GM20431 (cell line): Measurements from ENCODE around the gene NCDN.

ENCODE experiments used
- in situ Hi-C: fragments of 300-500 bp; cut with MseI, MboI; formaldehyde crosslinking; loops from one replicate; pipeline ENCODE4 v1.15.0; 2020; ENCODE audit warnings: low sequenced_read_pairs; ENCODE audit not compliant: unreplicated experiment

NCDN gene

DNA sequence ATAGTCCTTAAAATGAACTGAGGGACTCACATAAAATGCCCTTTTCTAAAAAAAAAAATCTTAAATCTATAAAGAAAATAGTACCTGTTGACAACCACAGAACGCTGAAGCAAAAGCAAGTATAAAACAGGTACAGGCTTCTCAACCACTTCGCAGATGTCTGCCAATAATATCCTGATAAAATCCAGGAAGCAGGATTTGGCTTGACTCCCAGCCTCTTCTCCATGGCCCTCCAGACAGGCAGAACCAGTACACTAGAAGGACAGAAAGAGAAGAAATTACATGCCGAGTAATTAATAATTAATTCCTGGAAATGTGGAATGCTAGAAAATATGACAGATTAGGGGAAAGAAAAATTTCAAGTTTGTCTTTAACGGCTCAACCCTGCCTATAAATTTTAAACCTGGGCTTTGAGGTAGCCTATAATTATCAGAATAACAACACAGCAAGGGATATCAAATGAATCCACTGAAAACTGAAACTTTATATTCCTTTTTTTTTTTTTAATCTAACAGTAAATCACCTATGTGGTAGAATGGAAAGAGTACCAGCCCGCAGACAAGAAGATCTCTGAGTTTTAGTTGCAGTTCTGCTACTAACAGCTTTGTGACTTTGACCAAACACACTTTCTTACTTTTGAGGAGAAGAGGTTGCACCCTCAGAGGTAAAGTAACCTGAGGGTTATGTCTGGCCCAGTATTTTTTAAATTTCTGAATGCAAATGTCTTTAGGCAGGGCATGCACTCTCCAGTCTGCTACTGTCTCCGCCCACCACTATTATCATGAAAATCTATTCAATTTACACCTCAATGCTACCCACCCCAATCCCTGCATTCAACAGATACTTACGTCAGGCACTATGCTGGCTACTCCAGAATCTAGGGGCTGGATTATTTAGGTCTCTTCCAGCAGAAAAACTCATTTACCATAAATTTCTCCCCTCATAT lies 3.1 kb upstream of the NCDN start:
- in situ Hi-C loops: no loop called here

DNA sequence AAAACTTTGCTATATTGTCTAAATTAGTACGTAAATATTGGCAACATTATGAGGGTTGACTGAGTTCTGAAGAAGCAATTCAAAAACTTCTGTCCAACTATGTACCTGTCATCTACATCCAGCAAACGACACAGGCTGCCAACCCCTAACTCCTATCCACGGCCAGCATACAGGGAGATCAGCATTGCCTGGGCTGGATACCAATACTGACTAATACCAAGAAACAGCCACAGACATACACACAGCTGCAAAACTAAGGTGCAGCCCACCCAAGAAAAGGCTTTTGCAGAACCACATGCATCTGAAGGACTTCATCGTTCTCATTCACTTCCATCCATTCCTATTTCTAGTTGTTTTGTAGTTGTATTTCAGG lies 2.4 kb upstream of the NCDN start:
- in situ Hi-C loops: no loop called here

DNA sequence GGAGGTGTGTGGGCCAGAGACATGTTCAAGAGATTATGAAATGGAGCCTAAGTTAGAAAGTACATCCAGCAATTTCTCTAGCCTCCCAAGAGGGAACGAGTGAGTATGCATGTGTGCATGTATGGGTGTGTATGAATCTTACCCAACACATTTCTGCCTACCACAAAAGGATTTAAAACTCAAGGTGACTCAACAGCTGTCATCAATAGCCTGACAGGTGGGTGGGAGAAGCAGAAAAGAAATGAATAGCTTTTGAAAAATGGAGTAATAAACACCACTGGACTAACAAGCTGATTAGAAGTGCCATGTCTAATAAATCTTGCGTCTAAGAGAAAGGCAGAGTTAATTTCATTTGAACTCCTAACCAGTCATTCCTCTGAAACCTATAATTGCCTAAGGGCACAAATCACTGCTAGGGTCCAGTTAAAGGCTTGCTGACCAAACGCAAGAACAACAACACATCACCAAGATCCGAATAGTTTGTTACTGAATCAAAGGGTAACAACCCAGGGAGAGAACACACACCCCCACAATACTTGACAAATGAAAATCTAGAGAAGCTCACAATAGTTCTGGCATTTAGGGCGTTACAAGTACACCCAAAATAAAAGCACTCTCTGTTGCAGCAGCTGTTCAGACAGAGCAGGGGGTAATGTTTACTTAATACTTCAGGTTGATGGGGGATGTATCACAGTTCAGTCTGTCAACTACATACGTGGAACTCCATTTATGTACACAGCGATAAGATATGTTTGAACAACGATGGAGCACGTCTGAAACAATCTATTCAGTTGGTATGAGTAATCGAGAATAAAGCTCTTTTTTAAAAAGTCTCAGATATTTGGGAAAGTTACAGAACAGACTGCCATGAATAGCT lies 1.8 kb upstream of the NCDN start:
- in situ Hi-C loops: no loop called here

DNA sequence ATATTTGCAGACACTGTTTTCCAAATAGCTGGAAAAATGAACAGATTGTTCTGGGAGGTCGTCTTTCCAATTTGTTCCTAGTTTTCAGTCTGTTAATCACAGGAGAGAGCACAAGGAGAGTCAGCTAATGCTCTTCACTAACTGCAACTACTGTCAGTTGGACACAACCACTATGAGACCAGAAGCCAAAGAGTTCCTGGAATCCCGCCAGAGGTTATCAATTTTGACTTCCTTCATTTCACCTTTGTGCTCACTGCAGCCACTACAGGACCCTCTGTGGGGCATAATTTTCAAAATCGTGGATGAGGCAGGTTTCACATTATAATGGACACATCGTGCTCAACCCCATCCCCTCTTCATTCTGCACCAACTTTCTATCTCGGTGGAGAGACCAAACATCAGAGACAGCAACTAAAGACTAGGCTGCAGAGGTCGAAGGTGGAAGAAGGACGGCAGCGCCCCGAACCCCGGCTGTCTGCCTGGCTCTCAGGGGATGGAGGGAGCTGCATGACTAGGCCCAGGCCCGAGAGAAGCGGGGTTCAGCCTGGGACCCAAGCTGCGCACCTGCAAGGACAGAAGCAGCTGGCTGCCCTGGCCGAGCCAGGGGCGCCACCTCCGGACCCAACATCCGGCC lies 998 bp upstream of the NCDN start:
- in situ Hi-C loops: no loop called here

DNA sequence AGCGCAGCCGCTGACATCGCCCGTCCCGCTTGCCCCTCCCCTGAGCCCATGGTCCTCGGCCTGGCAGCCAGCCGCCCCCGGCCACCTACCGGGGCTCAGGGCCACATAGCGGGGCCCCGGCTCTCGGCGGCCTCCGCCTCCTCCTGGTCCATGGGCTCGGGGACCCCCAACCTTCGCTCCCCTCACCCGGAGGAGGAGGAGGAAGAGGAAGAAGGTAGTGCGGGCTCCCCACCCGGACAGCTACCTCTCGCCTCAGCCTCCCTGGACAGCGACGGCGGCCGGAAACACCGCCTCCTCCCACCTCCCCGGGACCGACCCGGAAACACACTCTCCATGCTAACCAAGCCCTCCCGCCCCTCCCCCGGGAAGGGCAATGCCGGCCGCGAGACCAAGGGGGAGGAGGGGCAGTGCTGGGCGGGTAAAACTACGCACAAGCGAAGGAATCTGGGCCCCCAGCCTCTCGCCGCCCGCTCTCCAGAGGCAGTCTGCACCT lies 435 bp upstream of the NCDN start, which contains the start of gene KIAA0319L:
Gene KIAA0319L, minus strand, starts transcription at position 286 of the 493 bp plus-strand sequence. CDS start 2,912 bp downstream, outside the sequence.
- in situ Hi-C loops: no loop called here

DNA sequence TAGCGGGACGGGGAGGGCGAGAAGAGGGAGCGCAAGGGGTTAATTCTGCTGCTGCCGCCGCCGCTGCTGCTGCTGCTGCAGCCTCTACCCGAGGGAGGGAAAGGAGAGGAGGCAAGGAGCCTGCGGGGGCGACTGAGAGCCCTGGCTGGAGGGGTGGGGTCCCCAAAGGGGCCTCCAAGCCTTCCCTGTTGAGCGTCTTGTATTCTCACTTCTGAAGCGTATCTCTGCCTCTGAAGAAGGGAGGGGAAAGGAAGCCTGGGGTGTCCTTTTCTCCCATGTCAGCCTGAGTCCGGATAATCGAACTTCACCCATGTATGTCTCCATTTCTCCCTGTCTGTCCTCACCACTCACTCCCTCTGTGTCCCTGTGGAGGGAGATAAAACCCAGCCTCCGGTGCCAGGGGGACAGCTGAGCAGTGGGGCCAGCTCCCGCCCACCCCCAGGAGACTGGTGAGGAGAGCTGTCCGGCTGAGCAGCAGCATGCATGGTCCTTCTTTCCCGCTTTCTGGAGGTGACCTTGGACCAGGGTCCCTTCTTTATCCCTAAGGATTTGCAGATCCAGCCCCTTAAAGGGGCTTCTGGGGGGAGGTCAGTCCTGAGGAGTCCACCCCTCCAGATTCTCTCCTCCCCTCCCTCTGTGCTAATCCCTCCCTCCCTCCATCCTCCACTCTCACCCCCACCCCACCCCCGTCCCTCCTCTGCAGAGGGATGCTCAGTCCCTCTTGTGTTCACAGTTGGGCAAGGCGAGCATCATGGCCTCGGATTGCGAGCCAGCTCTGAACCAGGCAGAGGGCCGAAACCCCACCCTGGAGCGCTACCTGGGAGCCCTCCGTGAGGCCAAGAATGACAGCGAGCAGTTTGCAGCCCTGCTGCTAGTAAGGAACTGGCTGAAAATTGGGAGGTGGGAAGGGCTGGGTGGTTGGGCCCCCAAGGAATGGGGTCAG lies 1.0 kb downstream of the NCDN start:
- in situ Hi-C loops: no loop called here

DNA sequence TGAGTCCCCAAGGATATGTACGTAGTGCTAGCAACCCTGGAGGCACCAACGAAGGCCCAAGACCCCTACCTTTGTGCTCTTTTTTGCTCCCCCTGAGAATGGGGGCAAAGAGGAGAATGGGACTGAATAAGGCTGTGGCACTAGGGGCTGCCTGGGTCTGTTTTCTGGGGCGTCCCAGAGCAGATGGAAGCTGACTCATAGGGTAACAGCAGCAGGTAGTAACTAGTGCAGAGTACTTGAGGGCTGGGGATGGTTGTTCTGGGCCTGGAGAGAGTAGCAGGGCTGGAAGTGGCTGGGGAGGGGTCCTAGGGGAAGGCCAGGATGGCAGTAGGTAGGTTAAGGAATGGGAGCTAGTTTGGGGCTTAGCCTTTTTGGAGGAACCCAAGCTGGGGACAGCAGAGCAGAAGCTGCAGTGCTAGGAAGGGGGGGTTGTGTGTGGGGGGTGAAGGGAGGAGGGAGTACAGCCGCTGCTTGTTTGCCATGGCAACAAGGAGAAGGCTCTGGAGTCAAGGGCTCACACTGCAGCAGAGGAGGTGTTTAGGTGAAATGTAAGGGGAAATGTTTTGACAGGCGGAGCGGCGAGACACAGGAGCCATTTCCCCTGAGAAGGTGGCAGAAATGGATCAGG lies 1.8 kb downstream of the NCDN start:
- in situ Hi-C loops: no loop called here

DNA sequence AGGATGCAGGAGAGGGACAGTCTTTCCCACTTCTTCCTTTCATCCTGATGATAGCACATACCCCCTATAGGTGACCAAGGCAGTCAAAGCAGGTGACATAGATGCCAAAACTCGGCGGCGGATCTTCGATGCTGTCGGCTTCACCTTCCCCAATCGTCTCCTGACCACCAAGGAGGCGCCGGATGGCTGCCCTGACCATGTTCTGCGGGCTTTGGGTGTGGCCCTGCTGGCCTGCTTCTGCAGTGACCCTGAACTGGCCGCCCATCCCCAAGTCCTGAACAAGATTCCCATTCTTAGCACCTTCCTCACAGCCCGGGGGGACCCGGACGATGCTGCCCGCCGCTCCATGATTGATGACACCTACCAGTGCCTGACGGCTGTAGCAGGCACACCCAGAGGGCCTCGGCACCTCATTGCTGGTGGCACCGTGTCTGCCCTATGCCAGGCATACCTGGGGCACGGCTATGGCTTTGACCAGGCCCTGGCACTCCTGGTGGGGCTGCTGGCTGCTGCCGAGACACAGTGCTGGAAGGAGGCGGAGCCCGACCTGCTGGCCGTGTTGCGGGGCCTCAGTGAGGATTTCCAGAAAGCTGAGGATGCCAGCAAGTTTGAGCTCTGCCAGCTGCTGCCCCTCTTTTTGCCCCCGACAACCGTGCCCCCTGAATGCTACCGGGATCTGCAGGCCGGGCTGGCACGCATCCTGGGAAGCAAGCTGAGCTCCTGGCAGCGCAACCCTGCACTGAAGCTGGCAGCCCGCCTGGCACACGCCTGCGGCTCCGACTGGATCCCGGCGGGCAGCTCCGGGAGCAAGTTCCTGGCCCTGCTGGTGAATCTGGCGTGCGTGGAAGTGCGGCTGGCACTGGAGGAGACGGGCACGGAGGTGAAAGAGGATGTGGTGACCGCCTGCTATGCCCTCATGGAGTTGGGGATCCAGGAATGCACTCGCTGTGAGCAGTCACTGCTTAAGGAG lies 2.9 kb downstream of the NCDN start:
- in situ Hi-C loops: loop anchor here (10.0 kb wide), 2 partner anchors 106 to 164 kb away; no protein-coding TSS in a partner anchor

DNA sequence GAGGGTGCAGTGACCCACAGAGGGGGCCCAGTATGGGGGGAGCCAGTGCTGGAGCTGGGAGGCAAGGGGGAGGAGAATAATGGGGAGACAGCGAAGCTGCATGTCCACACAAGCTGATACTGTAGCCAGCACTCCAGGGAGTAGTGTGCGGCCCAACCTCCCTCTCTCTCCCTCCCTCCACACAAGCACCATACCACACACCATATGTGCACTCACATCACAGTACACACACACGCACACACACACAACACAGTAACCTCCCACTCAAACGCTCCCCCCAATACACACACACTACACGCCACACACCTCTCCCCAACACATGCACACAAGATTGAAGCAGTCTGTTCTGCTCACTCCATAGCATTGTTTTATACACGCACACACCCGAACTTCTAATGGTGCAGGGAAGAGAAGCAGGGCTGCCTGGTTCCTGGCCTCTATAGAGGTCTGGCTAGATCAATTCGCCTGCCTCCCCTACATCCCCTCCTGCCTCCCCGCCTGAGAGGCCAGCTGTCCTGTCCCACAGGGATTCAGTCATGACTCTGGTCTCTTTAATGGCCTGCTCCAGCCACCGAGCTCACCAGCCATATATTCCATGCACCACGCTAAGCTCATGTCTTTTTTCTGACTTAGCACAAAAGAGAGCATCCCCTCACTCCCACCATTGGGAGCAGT lies 3.8 kb downstream of the NCDN start:
- in situ Hi-C loops: loop anchor here (10.0 kb wide), 2 partner anchors 107 to 163 kb away; no protein-coding TSS in a partner anchor

DNA sequence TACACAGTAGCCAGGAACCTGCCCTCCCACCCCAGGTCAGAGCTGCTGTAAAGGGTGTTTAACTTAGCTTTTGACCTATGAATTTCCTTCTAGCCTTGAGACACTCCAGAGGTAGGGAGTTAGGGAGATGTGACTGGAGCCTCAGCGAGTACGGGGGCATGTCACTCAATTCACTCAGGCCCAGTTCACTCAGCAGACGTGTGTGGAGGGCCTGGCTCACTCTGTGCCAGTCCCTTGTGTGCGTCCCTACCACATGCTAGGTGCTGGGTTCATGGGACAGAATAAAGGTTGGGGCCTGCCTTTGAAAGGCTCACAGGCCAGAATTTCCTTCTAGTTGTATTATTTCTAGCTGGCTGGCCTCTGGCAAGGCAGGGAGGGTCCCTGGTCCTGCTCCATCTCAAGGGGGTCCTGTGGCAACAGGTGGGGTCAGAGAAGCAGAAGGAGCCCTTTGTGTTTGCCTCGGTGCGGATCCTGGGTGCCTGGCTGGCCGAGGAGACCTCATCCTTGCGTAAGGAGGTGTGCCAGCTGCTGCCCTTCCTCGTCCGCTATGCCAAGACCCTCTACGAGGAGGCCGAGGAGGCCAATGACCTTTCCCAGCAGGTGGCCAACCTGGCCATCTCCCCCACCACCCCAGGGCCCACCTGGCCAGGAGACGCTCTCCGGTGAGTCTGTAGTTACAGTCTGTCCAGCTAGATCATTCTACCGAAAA lies 4.5 kb downstream of the NCDN start:
- in situ Hi-C loops: loop anchor here (10.0 kb wide), 2 partner anchors 107 to 163 kb away; no protein-coding TSS in a partner anchor

DNA sequence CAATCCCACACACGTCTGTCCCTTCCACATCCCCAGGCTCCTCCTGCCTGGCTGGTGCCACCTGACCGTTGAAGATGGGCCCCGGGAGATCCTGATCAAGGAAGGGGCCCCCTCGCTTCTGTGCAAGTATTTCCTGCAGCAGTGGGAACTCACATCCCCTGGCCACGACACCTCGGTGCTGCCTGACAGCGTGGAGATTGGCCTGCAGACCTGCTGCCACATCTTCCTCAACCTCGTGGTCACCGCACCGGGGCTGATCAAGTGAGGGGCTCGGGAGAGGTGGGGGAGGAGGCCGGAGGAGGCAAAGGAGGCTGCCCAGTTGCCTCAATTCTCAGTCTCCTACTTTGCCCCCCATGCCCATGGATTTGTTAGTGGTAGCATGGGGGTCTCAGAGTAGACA lies 5.6 kb downstream of the NCDN start:
- in situ Hi-C loops: loop anchor here (10.0 kb wide), 2 partner anchors 108 to 162 kb away; no protein-coding TSS in a partner anchor

DNA sequence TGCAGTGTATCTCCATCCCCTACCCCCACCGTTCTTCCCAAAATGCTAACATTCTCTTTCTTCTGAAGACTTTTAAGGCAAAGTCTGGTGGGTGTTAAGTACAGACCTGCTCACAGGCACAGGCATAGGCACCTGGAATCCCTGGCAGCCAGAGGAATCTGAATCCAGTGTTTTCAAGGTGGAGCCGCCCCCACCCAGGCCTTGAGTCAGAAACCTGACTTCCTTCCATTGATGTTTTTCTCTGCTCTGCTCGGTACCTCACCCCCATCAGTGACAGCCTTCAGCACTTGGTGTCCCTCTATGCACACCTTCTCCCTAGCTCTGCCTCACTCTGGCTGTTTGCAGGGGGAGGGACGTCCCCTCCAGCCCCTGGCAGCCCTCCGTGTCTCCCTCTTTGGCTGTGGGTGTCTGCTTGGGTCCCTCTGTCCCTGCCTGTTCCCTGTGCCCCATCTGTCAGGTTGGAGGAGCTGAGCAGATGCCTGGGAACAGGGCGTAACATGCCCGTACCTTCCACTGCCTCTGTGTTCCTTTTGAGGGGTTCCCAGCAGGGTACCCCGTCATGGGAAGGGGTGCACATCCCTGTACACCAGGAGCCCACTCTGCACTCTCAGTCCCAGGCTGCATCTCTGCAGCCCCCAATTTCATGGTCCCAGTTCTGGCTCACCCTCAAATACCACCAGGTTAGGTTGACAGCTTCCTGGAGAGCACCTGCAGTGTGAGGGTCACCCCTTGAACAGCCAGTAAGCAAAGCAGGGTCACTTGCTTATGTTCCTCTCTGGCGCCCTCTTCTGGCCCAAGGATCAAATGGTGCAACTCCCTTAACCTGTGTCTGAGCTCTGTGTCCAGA lies 6.7 kb downstream of the NCDN start:
- in situ Hi-C loops: loop anchor here (10.0 kb wide), 2 partner anchors 109 to 161 kb away; no protein-coding TSS in a partner anchor

DNA sequence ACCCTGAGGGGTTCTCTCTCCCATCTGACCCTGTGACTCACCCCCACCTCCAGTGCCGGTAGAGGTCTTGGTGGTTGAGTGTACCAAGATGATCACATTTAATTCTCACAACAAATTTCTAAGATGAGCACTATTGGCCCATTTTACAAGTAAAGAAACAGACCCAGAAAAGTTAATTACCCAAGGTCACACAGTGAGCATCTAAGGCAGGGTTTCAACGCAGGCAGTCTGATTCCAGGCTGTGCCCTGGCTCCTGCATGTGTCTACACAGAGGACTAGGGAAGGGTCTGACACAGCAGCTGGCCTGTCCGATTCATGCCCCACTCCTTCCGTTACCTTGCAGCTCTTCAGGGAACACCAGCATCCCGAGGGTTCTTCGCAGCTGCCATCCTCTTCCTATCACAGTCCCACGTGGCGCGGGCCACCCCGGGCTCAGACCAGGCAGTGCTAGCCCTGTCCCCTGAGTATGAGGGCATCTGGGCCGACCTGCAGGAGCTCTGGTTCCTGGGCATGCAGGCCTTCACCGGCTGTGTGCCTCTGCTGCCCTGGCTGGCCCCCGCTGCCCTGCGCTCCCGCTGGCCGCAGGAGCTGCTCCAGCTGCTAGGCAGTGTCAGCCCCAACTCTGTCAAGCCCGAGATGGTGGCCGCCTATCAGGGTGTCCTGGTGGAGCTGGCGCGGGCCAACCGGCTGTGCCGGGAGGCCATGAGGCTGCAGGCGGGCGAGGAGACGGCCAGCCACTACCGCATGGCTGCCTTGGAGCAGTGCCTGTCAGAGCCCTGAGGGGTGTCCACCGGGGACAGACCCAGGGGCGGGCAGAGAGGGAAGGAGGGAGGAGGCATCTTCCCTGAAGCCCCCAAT lies 7.5 kb downstream of the NCDN start:
- in situ Hi-C loops: loop anchor here (10.0 kb wide), 2 partner anchors 110 to 160 kb away; no protein-coding TSS in a partner anchor

DNA sequence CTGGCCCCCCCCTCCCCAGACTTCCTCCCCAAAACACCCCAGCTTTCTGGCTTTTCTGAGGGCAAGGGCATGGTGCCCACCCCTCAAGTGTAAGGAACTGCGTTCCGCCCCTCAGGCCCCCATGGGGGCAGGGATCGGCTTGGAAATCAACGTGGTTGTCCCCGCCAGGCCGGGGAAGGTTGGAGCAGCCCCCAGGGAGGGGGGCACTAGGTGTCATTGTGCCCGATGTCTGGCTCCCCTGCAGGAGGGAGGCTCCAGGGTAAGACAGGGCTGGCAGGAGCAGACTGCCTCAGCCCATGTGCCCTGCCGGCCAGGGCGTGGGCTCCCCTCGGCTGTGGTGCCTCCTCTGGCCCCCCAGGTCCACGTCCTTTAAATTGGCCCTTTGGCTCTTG lies 8.1 kb downstream of the NCDN start:
- in situ Hi-C loops: loop anchor here (10.0 kb wide), 2 partner anchors 111 to 159 kb away; no protein-coding TSS in a partner anchor
